Ramos (cell line): ENCODE data around the gene OR7C2.
"Not testable (repeated sequence)": the region's sequence is repeated elsewhere in the genome, so short reads cannot be mapped to it uniquely, and the experiment has no call there.

Experiments
- in situ Hi-C: fragments of 300-500 bp; cut with MboI; formaldehyde crosslinking; loops from one replicate; pipeline ENCODE4 v1.14.3; 2022; ENCODE audit warnings: low sequenced_read_pairs; ENCODE audit not compliant: unreplicated experiment

OR7C2 gene

DNA sequence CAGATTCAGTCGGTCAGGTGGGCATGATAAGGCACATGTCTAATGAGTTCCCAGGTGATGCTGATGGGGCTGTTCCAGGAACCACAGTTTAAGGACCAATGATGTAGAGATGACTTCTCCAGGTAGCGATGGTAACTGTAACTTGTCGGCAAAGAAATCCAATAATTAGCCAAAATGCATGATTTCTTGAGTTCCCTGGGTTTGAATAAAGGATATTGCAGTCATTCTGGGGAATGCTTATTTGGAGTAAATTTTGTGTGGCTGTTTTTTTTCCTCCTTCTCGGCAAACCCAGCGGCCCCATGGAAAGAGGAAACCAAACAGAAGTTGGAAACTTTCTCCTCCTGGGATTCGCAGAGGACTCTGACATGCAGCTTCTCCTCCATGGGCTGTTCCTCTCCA is at the start of gene OR7C2:
Gene OR7C2, plus strand, starts transcription at position 301 of the 400 bp plus-strand sequence. Its CDS starts 0 bp downstream, at position 301.
- in situ Hi-C loops = no loop called here

DNA sequence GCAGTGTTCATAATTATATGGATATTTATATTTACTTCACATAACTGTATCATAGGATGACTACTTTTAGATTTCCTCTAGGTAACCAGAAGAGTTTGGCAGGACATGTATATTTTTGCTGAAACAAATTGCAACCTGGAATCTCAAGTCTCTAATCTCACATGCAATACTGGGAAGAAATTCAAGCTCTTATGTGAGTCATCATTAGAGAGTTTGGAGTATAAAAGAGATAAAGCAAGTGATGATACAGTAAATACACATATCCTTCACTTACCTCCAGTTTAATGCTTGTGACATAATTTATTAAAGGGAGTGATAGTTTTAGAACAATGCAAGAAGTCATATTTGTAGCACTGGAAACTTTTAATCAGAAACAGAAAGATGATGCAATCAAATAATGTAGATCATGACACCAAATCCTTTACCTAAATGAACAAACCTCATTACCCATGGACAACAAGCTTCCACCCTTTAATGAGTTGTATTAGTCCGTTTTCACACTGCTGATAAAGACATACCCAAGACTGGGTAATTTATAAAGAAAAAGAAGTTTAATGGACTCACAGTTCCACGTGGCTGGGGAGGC is 39.5 kb upstream of the OR7C2 start:
- in situ Hi-C loops = no loop called here

DNA sequence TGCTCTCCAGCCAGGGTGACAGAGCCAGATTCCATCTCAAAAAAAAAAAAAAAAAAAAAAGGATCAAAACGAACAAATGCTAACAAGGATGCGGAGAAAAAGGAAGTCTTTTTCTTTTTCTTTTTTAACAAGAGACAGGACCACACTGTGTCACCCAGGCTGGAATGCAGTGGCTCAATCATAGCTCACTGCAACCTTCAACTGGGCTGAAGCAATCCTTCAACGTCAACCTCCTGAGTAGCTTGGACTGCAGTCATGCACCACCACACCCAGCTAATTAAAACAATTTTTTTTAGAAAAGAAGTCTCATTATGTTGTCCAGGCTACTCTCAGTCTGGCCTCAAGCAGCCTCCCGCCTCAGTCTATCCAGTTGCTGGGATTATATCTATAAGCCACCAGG is 34.6 kb upstream of the OR7C2 start:
- in situ Hi-C loops = no loop called here

DNA sequence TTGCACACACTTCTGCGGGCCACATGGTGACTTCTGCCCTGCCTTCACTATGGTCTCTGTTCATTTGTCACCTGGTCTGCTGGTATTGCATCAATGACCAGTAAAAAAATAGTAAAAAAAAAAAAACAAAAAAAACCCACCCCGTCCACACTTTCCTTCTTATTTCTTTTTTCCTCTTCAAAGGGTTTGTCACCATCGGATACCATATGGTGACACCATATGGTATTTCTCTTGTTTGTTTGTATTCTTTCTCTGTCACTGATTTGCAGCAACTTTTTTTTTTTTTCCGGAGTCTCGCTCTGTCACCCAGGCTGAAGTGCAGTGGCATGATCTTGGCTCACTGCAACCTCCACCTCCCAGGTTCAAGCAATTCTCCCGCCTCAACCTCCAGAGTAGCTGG is 26.2 kb upstream of the OR7C2 start:
- in situ Hi-C loops = no loop called here

DNA sequence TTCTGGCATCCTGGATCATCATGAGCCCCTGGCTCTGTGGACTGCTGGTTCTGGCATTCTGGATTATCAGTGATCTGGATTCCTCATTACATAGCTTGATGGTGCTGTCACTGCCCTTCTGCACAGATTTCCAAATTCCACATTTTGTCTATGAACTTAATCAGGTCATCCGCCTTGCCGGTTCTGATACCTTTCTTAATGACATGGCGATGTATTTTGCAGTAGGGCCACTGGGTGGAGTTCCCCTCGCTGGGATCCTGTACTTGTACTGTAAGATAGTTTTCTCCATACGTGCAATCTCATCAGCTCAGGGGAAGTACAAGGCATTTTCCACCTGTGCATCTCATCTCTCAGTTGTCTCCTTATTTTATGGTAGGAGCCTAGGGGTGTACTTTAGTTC is 24.4 kb upstream of the OR7C2 start:
- in situ Hi-C loops = no loop called here

DNA sequence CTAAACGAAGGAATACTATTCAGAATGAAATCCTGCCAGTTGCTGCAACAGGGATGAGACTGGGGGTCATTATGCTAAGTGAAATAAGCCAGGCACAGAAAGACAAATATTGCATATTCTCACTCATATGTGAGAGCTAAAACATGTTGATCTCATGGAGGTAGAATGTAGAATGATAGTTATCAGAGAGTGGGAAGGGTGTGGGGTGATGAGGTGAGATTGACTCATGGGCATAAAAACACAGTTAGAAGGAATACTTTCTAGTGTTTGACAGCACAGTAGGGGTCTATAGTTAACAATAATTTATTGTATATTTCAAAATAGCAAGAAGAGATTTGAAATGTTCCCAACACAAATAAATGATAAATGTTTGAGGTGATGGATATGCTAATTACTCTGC is 7.8 kb upstream of the OR7C2 start:
- in situ Hi-C loops = no loop called here

DNA sequence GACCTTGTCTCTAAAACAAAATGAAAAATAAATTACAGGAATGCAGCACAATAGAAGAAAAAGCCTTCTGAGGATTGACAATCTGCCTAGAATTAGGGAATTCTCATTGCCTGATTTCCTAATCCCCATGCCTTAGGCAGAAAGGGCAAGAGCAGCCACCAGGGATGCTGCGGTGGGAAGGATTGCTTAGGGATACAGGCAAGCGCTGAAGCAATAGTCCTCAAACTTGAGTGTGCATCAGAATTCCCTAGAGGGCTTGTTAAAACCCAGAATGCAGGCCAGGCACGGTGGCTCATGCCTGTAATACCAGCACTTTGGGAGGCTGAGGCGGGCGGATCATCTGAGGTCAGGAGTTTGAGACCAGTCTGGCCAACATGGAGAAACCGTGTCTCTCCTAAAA is 1.0 kb upstream of the OR7C2 start:
- in situ Hi-C loops = no loop called here

DNA sequence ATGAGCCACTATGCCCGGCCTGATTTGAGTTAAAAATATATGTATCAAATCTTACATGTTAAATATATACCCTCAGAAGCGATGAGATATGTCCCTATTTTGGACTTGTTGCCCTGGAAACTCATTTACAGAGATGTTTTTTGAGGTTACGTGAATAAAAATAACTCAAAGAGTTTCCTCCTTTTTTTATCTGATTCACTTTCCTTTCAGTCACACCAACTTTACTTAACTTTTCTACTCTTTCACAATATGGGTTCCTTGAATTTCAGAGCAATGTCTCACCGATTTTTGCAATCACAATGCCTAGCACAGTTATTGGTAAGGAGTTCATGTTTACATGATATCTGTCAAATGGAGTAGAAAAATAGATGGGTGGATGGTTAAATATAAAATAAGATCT is 2.3 kb downstream of the OR7C2 start:
- in situ Hi-C loops = no loop called here

DNA sequence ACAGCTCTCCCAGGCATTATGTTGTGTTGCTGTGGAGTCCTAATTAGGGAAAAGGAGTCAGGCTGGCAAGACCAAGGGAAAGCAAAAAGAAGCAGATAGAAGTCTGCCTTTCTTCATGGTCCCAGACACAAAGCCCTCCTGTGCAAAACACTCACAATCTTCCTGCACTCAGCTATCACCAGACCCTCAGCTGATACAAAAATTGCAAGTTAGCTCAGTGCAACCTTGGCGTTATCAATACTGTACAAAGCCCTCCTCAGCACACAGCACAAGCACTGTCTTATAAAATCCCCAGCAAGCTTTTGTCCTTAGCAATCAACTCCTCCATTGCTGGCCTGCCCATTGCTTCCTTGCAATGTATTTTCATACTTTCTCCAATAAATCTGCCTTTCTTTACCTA is 3.2 kb downstream of the OR7C2 start:
- in situ Hi-C loops = no loop called here

DNA sequence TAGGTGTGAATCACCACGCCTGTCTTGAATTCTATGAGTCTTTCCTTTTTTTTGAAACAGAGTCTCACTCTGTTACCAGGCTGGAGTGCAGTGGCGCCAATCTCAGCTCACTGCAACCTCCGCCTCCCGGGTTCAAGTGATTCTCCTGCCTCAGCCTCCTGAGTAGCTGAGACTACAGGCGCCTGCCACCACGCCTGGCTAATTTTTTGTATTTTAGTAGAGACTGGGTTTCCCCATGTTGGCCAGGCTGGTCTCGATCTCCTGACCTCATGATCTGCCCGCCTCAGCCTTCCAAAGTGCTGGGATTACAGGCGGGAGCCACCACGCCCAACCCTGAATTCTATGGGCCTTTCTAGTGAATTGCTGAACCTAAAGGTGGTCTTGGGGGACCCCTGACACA is 8.1 kb downstream of the OR7C2 start:
- in situ Hi-C loops = not testable (repeated sequence)

DNA sequence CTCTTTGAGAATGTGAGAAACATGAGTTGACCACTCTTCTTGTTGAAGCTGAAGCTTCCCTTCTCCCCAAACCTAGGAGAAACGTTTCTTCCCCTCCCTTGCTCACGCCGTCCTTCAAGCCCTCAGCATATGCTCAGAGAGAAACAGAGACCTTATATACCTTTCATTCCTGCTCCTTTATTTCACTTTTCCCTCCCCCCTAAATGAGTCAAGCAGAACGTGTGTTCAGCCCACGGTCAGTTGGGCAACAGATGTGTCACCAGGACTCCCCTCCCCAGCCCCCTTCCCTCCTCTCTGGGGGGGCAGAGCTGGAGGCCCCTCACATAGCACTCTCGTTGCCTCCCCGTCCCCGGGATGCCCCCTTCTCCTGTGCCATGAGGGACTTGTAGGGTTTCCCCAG is 8.6 kb downstream of the OR7C2 start:
- in situ Hi-C loops = no loop called here

DNA sequence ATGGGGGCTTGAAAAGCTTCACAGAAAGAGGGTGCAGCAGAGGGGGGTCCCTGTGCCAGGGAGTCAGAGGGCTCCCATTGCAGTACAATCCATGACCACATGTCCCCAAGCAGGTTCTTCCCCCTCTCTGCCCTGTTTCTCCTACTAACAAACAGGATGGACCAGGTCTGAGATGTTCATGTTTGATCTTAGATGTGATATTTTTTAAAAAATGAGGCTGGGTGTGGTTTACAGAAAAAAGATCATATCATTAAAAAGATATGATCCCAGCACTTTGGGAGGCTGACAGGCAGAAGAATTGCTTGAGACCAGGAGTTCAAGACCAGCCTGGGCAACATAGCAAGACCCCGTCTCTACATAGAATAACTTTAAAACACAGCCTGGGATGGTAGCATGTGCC is 9.1 kb downstream of the OR7C2 start:
- in situ Hi-C loops = no loop called here

DNA sequence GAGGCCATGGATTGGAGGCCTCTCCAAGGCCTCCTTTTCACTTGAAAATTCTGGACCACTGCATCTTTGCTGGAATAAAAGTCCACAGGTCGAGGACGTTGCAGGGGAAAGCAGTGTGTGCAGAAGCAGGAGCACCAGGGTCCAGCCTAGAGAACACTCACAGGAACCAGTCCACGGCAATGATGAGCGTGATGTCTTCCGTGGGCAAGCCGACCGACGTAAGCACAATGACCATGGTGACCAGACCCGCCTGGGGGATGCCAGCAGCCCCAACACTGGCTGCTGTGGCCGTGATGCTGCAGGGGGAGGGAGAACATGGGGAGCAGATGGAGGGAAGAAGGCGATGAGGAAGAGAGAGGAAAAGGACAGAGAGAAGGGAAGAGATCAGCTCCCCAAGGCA is 11.5 kb downstream of the OR7C2 start:
- in situ Hi-C loops = no loop called here

DNA sequence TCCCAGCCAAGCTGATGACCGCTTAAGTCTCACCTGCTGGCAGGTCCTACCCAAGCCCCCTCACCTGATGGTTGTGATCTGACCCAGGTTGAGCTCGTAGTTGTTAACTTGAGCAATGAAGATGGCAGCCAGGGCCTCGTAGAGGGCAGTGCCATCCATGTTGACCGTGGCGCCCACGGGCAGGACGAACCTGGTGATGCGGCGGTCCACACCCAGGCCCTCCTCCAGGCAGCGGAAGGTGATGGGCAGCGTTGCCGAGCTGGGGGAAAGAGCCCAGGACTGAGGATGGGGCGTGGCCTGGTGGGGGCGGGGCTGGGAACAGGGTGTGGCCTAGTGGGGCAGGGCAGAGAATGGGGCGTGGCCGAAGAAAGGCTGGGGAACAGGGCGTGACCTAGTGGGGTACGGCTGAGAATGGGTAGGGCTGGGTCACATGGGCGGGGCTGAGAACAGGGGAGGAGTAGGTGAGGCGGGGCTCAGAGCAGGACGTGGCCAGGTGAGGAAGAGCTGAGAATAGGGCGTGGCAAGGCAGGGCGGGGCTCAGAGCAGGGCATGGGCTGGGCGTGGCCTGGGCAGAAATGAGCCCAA is 12.9 kb downstream of the OR7C2 start:
- in situ Hi-C loops = no loop called here

DNA sequence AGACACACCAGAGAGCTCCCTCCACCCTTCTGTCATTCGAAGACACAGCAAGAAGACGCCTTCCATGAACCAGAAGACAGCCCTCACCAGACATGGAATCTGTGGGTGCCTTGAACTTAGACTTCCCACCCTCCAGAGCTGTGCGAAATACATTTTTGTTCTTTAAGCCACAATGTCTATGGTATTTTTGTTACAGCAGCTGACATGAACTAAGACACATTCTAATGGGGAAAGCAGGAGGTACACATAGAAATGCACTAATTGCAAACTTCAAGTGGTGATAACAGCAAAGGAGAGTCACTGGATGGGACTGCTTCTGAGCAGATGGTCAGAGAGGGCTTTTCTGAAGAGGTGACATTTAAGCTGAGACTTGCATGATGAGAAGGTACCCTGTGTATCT is 16.2 kb downstream of the OR7C2 start:
- in situ Hi-C loops = no loop called here

DNA sequence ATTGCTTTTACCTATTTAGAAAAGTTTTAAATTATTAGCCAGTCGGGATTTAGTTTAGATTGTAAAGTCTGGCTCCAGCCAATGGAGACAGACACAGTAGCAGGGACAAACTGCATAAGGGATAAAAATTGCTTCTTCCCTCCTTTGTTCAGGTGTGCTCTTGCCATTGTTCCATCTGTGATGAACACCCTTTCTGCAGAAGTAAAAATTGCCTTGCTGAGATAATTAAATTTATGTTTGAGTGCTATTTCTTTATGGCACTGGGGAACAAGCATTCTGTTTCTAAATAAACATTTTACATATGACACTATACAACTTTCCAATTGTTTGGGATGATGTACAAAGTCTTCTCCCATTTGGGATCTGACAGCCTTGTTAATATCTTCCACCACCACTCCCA is 18.0 kb downstream of the OR7C2 start:
- in situ Hi-C loops = no loop called here

DNA sequence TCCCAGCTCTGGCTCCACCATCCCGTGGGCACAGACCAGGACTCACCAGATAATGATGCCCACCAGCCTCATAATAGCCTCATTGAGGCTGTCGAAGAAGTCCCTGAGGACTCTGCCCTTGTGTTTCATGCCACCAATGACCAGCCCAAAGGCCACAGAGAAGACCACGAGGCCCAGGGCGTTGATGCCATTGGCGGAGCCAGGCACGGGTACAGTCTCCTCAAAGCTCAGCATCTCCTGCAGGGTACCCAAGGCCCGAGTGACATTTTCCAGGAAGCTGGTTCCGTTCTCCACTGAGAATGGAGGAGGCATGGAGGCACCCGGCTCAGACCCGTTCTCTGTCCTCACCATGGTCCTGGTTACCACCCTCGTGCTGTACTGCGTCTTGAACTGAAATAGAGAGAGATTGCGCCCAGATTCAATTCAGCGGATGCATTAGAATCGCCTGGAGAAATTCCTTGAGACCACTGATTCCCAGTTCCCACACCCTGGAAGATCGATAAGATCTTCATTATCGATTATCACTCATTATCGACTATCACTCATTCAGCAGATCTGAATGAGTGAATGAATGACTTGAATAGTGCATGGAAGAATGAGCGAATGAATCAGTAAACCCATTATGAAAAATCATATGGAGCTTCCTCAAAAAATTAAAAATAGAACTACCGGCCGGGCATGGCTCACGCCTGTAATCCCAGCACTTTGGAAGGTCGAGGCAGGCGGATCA is 20.8 kb downstream of the OR7C2 start:
- in situ Hi-C loops = no loop called here

DNA sequence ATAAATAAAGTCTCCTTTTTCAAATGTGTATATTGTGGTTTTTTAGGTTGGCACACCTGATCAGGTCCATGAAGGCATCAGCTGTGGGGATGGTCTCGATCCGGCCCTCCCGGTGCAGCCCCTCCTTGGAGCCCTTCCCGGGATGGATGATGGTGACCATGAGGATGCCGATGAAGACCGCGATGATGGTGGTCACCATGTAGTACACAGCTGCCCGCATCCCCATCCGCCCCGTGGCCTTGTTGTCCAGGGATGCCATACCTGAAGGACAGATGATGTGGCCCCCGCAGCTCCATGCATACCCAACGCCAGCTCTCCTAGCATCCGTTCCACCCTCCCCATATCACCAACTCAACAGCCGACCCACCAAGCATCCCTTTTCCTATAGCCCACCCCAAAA is 27.0 kb downstream of the OR7C2 start:
- in situ Hi-C loops = no loop called here

DNA sequence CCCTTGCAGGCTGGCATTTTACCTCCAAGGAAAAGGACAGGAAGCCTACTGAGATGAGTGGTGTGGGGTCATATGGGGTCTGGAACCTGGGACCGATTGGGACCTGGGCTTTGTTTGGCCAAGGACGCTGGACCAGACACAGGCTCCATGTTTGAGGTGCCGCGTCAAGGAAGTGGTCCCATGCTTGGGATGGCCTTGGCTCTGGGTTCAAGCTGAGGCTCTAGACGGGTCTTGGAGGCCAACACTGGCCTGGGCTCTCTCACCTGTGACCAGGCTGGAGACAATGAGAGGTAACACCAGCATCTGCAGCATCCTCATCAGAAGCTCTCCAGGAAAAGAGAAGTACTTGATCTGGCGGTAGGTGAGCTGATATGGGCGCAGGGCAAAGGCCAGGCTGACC is 30.2 kb downstream of the OR7C2 start:
- in situ Hi-C loops = no loop called here

DNA sequence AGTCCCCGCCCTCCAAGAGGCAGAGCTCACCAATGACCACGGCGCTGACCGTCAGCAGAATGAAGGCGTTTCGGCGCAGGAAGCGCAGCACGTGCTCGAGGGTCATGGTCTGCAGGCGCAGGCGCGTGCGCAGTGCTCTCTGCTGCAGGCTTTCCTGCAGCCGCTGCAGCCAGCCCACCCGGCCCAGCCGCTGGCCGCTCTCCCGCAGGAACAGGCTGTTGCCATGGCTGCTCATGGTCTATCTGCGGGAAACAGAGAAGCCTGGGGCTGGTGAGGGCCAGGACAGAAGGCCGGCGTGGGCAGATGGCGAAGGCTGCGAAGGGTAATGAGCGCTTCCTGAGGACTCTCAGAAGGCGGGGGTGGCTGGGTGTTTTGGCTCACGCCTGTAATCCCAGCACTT is 31.4 kb downstream of the OR7C2 start:
- in situ Hi-C loops = no loop called here

DNA sequence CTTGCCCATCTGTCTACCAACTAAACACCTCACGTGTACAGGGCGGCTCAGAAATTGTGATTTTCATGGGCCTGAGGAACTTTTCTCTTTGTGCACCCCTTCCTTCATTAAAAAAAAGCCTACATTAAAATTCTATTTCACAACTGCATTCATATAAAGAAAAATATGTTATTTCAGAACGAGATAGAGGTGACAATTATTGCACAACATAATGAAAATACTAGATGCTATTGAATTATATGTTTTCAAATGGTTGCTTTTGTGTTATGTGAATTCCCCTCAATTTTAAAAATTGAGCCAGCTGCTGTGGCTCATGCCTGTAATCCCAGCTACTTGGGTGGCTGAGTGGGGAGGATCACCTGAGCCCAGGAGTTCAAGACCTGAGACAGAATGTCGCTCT is 33.2 kb downstream of the OR7C2 start:
- in situ Hi-C loops = no loop called here

DNA sequence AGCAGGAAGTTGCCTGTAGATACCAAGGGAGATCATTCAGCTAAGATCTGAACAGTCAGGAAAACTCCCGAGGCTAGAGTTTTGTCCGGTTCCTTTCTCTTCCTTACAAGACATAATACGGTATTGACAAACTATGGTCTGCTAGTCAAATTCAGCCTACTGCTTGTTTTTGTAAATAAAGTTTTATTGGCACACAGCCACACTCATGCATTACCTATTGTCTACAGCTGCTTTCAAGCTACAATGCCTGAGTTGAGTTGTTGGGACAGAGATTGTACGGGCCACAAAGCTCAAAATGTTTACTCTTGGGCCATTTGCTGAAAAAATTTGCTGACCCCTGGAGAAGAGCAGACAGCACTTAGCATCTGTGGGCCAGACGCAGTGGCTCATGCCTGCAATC is 35.8 kb downstream of the OR7C2 start:
- in situ Hi-C loops = no loop called here
